OCI-LY1 (cell line): ENCODE data around the gene TMEM100.

Experiments used
- H2AFZ ChIP-seq: fragments of 200-600 bp; sonication (generic), shearing (Covaris generic); 2 replicates; pipeline ENCODE4 v1.6.0; 2014; ENCODE audit warnings: antibody characterized with exemption, mild to moderate bottlenecking, low read length
- H3F3A ChIP-seq: fragments of 200-600 bp; sonication (generic), shearing (Covaris generic); 2 replicates; pipeline ENCODE4 v1.6.0; 2014; ENCODE audit warnings: mild to moderate bottlenecking, antibody characterized with exemption, low read length, moderate library complexity; ENCODE audit not compliant: insufficient read depth
- H3K27ac ChIP-seq: fragments of 200-600 bp; sonication (generic); 2 replicates; pipeline ENCODE4 v1.5.1; 2014; ENCODE audit warnings: low read length, mixed run types, mild to moderate bottlenecking, low read depth; ENCODE audit not compliant: poor library complexity, severe bottlenecking
- H3K27me3 ChIP-seq: fragments of 200-600 bp; sonication (generic); 2 replicates; pipeline ENCODE4 v1.6.0; 2014; ENCODE audit warnings: antibody characterized with exemption, mild to moderate bottlenecking, low read length, moderate library complexity; ENCODE audit not compliant: insufficient read depth
- H3K36me3 ChIP-seq: fragments of 200-600 bp; sonication (generic); 2 replicates; pipeline ENCODE4 v1.6.1; 2014; ENCODE audit warnings: mild to moderate bottlenecking, antibody characterized with exemption, low read length, moderate library complexity, mixed read lengths; ENCODE audit not compliant: insufficient read depth
- H3K4me1 ChIP-seq: fragments of 200-600 bp; sonication (generic); 2 replicates; pipeline ENCODE4 v1.5.1; 2014; ENCODE audit warnings: mild to moderate bottlenecking, low read length, moderate library complexity; ENCODE audit not compliant: insufficient read depth, severe bottlenecking
- H3K4me2 ChIP-seq: fragments of 200-600 bp; sonication (generic), shearing (Covaris generic); 2 replicates; pipeline ENCODE4 v1.6.1; 2014; ENCODE audit warnings: low read length
- H3K4me3 ChIP-seq: fragments of 200-600 bp; sonication (generic); 2 replicates; pipeline ENCODE4 v1.5.1; 2014; ENCODE audit warnings: low read length, low read depth, mild to moderate bottlenecking, mixed read lengths; ENCODE audit not compliant: poor library complexity, severe bottlenecking
- H3K79me2 ChIP-seq: fragments of 200-600 bp; shearing (Covaris generic); 2 replicates; pipeline ENCODE4 v1.6.1; 2016; ENCODE audit warnings: mixed run types, low read length, mixed read lengths; ENCODE audit not compliant: insufficient read depth
- H3K9ac ChIP-seq: fragments of 200-600 bp; sonication (generic), shearing (Covaris generic); 2 replicates; pipeline ENCODE4 v1.6.1; 2014; ENCODE audit warnings: mild to moderate bottlenecking, low read length, mixed read lengths
- H3K9me2 ChIP-seq: fragments of 200-600 bp; sonication (generic), shearing (Covaris generic); 2 replicates; pipeline ENCODE4 v1.6.1; 2014; ENCODE audit warnings: low read depth, mild to moderate bottlenecking, low read length, mixed read lengths
- H3K9me3 ChIP-seq: fragments of 200-600 bp; shearing (Covaris generic); 2 replicates; pipeline ENCODE4 v1.6.1; 2014; ENCODE audit warnings: low read length, mixed read lengths
- H4K20me1 ChIP-seq: fragments of 200-600 bp; sonication (generic), shearing (Covaris generic); 2 replicates; pipeline ENCODE4 v1.6.0; 2016; ENCODE audit warnings: mild to moderate bottlenecking, low read length; ENCODE audit not compliant: insufficient read depth
- CTCF ChIP-seq: fragments of 200-600 bp; sonication (generic), shearing (Covaris generic); IDR thresholded peaks from 2 replicates; pipeline ENCODE4 v1.5.1; 2017; ENCODE audit warnings: mild to moderate bottlenecking, antibody characterized with exemption, low read length, moderate library complexity, mixed read lengths
- EZH2 ChIP-seq: fragments of 200-600 bp; sonication (generic), shearing (Covaris generic); IDR thresholded peaks from 2 replicates; pipeline ENCODE4 v1.8.0; 2017; ENCODE audit warnings: borderline replicate concordance, mixed run types, mild to moderate bottlenecking, antibody characterized with exemption, low read length, moderate library complexity, mixed read lengths

The TMEM100 gene

GRCh38 chr17:55756689-55757088 lies 34.0 kb upstream of the TMEM100 start:
- H3K9ac ChIP-seq: no peak overlapping the region
- no peaks in the 10 kb centered on the region for H3K9me3 ChIP-seq
- H3K27me3 ChIP-seq: no peaks in the 10 kb centered on the region
- H3K4me2 ChIP-seq: no peak overlapping the region
- H3F3A ChIP-seq: no peaks in the 10 kb centered on the region
- no peak overlapping the region for H3K27ac ChIP-seq
- no peak overlapping the region for H3K4me3 ChIP-seq
- no peaks in the 10 kb centered on the region for H3K79me2 ChIP-seq
- H3K4me1 ChIP-seq: no peaks in the 10 kb centered on the region
- no peaks in the 10 kb centered on the region for H3K9me2 ChIP-seq
- no peak overlapping the region for H2AFZ ChIP-seq
- no peaks in the 10 kb centered on the region for H3K36me3 ChIP-seq
- no peaks in the 10 kb centered on the region for H4K20me1 ChIP-seq
- TF ChIP-seq CTCF: no peak
- TF ChIP-seq EZH2: no peak

GRCh38 chr17:55751720-55752250 lies 29.1 kb upstream of the TMEM100 start:
- no peaks in the 10 kb centered on the region for H3K4me1 ChIP-seq
- H4K20me1 ChIP-seq: no peaks in the 10 kb centered on the region
- no peaks in the 10 kb centered on the region for H3K79me2 ChIP-seq
- H3F3A ChIP-seq: no peaks in the 10 kb centered on the region
- no peaks in the 10 kb centered on the region for H3K9me2 ChIP-seq
- no peak overlapping the region for H3K4me2 ChIP-seq
- no peak overlapping the region for H2AFZ ChIP-seq
- no peaks in the 10 kb centered on the region for H3K36me3 ChIP-seq
- no peak overlapping the region for H3K4me3 ChIP-seq
- no peak overlapping the region for H3K27ac ChIP-seq
- H3K9me3 ChIP-seq: no peaks in the 10 kb centered on the region
- no peaks in the 10 kb centered on the region for H3K27me3 ChIP-seq
- no peak for TF ChIP-seq CTCF
- no peak for TF ChIP-seq EZH2
- H3K9ac ChIP-seq: no peak overlapping the region

GRCh38 chr17:55750750-55751657 lies 28.3 kb upstream of the TMEM100 start, which contains the start of gene PCTP:
Gene PCTP (plus strand): TSS chr17:55751051. CDS start chr17:55751104, 53 bp downstream.
- no peak within 1 kb of the TSS for H2AFZ ChIP-seq
- no peaks in the 10 kb centered on the region for H3K4me1 ChIP-seq
- H3K9me2 ChIP-seq: no peaks in the 10 kb centered on the region
- H3K9ac ChIP-seq: peak within 1 kb of the TSS; percentile 34; the same call in 1 of the 2 replicates
- H3K27me3 ChIP-seq: no peaks in the 10 kb centered on the region
- TF ChIP-seq CTCF: peak; percentile 10; the same call in 1 of the 2 replicates
- TF ChIP-seq EZH2: no peak
- H3K27ac ChIP-seq: no peak within 1 kb of the TSS
- peak within 1 kb of the TSS; percentile 61 for H3K4me2 ChIP-seq
- peak within 1 kb of the TSS; percentile 66 for H3K4me3 ChIP-seq
- H3K9me3 ChIP-seq: no peaks in the 10 kb centered on the region
- H3K79me2 ChIP-seq: no peaks in the 10 kb centered on the region
- H4K20me1 ChIP-seq: no peaks in the 10 kb centered on the region
- H3F3A ChIP-seq: no peaks in the 10 kb centered on the region
- no peaks in the 10 kb centered on the region for H3K36me3 ChIP-seq
